ENCODE results near the gene NSD1. TPM values are rescaled to one million over a fixed set of nuclear protein-coding genes. Genes with fewer than 3 reads are reported as not detected.

NSD1 gene
- total and polyA plus RNA-seq, 10 of the 15 experiments (the other 5 are each of a cell fraction or from before 2014, with no cell fraction given): 7.0 to 57.9 (median 30.4) TPM

DNA sequence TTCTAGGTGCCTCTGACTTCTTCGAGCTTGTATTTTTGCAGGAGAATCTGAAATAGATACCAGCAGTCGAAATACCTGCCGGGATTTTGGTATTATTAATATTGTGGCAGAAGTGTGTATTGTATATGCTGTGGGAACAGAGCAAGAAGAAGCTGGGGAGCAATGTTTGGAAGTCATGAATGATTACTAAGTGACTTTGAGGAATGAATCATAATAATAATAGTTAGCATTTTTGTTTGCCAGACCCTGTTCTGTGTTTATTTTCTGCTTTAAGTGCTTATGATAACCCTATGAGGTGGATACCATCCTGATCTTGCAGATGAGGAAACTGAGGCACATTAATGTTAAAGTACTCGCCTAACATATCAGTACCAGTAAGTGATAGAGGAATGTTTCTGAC, 137.5 kb downstream of the NSD1 start:
- ATAC-seq: no peak
- no peaks in the 10 kb centered on the region for H3K9me3 ChIP-seq (replicated peaks; ENCODE audit: control insufficient read depth, insufficient read depth, low read length)
- no peak for FAIRE-seq
- H3K4me3 ChIP-seq: no peak overlapping the region
- in situ Hi-C loops (cut with MboI) (no loop called here), intact Hi-C loops (cut with micrococcal nuclease; ENCODE audit: unreplicated experiment) (no loop called here)
- RAD21 ChIA-PET (ENCODE audit: unreplicated experiment): interaction anchor here (0.9 kb wide), 1 partner anchor 157 kb away, joined by 3 read pairs; no protein-coding TSS in a partner anchor
- no TSS peak for BruUV-seq (replicated peaks)
- DNase-seq (ENCODE audit: low read depth, low spot score): no peak
- no peak overlapping the region for H3K27ac ChIP-seq (ENCODE audit: control insufficient read depth, insufficient read depth)
- H2AFZ ChIP-seq (ENCODE audit: control insufficient read depth, low read depth, low read length): no peak overlapping the region
- H4K20me1 ChIP-seq (ENCODE audit: control insufficient read depth, insufficient read depth): no peaks in the 10 kb centered on the region
- H3K4me2 ChIP-seq (ENCODE audit: control insufficient read depth, insufficient read depth): no peak overlapping the region
- H3K27me3 ChIP-seq (replicated peaks in 1 of 2; ENCODE audit: control insufficient read depth in 2 of 2, insufficient read depth in 2 of 2, low read length in 1 of 2): no peaks in the 10 kb centered on the region
- POLR2A ChIA-PET: no interaction called here
- CTCF ChIA-PET: interaction anchor here (1.8 kb wide), 1 partner anchor 39 kb away, joined by 6 read pairs; no protein-coding TSS in a partner anchor
- no peak overlapping the region for H3K9ac ChIP-seq (ENCODE audit: control insufficient read depth, insufficient read depth, low read length)
- H3K36me3 ChIP-seq (ENCODE audit: control insufficient read depth in 2 of 2, insufficient read depth in 2 of 2, low read length in 1 of 2): peaks cover 6 to 17% of the 10 kb centered on the region in 2 experiments
- no peaks in the 10 kb centered on the region for H3K79me2 ChIP-seq (ENCODE audit: control insufficient read depth, insufficient read depth, low read length)
- SMC1A ChIA-PET (ENCODE audit: uncharacterized antibody, unreplicated experiment): interaction anchor here (0.8 to 1.6 kb wide), 3 partner anchors 20 to 157 kb away, joined by 3 to 5 read pairs (median 3); no protein-coding TSS in a partner anchor
- WGBS (ENCODE audit: insufficient coverage, insufficient replicate concordance, low lambda C conversion rate, missing lambda C conversion rate): 94% methylated on average over 4 of the region's 4 CpGs
- H3K4me1 ChIP-seq (ENCODE audit: control insufficient read depth, insufficient read depth, low read length): no peaks in the 10 kb centered on the region
- TF ChIP-seq SP1 (IDR thresholded peaks at IDR 0.05; ENCODE audit: low read depth, low read length): no peak
- TF ChIP-seq BRCA1 (IDR thresholded peaks at IDR 0.05; ENCODE audit: low read depth, low read length): no peak
- no peak for TF ChIP-seq TCF7 (IDR thresholded peaks at IDR 0.05; ENCODE audit: borderline replicate concordance)
- TF ChIP-seq BHLHE40 (IDR thresholded peaks at IDR 0.05; ENCODE audit: borderline replicate concordance in 1 of 2, low read depth in 2 of 2, low read length in 1 of 2): no peak
- TF ChIP-seq, protein P1, sequence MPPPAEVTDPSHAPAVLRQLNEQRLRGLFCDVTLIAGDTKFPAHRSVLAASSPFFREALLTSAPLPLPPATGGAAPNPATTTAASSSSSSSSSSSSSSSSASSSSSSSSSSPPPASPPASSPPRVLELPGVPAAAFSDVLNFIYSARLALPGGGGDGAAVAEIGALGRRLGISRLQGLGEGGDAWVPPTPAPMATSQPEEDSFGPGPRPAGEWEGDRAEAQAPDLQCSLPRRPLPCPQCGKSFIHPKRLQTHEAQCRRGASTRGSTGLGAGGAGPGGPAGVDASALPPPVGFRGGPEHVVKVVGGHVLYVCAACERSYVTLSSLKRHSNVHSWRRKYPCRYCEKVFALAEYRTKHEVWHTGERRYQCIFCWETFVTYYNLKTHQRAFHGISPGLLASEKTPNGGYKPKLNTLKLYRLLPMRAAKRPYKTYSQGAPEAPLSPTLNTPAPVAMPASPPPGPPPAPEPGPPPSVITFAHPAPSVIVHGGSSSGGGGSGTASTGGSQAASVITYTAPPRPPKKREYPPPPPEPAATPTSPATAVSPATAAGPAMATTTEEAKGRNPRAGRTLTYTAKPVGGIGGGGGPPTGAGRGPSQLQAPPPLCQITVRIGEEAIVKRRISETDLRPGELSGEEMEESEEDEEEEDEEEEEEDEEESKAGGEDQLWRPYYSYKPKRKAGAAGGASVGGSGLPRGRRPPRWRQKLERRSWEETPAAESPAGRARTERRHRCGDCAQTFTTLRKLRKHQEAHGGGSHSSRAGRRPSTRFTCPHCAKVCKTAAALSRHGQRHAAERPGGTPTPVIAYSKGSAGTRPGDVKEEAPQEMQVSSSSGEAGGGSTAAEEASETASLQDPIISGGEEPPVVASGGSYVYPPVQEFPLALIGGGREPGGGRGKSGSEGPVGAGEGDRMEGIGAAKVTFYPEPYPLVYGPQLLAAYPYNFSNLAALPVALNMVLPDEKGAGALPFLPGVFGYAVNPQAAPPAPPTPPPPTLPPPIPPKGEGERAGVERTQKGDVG (CRISPR knock-in tag; IDR thresholded peaks at IDR 0.05): no peak
- TF ChIP-seq USF1 (IDR thresholded peaks at IDR 0.05; ENCODE audit: borderline replicate concordance, extremely low read length, insufficient read depth, low read depth, low read length): no peak
- no peak for TF ChIP-seq EGR1 (IDR thresholded peaks at IDR 0.05; ENCODE audit: borderline replicate concordance in 1 of 2, low read depth in 2 of 2, low read length in 2 of 2)
- TF ChIP-seq CHD2 (IDR thresholded peaks at IDR 0.05; ENCODE audit: borderline replicate concordance, low read depth, low read length): no peak
- no peak for TF ChIP-seq RB1 (IDR thresholded peaks at IDR 0.05; ENCODE audit: borderline replicate concordance)
- TF ChIP-seq CREB1 (IDR thresholded peaks at IDR 0.05; ENCODE audit: low read depth): no peak
- no peak for TF ChIP-seq MEF2A (IDR thresholded peaks at IDR 0.05; ENCODE audit: insufficient read depth, low read depth, low read length)
- no peak for TF ChIP-seq EED (IDR thresholded peaks at IDR 0.05; ENCODE audit: low read depth)
- no peak for TF ChIP-seq CUX1 (IDR thresholded peaks at IDR 0.05; ENCODE audit: insufficient replicate concordance, low read depth, low read length)
- no peak for TF ChIP-seq TARDBP (IDR thresholded peaks at IDR 0.05; ENCODE audit: borderline replicate concordance)
- TF ChIP-seq FOXM1 (IDR thresholded peaks at IDR 0.05; ENCODE audit: low read depth, low read length): no peak
- TF ChIP-seq SREBF2 (IDR thresholded peaks at IDR 0.05; ENCODE audit: low read length): no peak
